Activated T-helper 1 cell treated with anti-CD3 and anti-CD28 coated beads, Interleukin-2, amount 50 U/mL, for 16 hours (primary cell): ENCODE data around the gene DPYSL4.

Experiments used
- DNase-seq, 2 donors: peaks; one replicate each; pipeline ENCODE4 v3.0.0-alpha.2; 2020; ENCODE audit warnings: low read depth in 1 of 2, low spot score in 1 of 2

Gene DPYSL4

GRCh38 chr10:132193907-132194552 is 7.3 kb downstream of the DPYSL4 start:
- DNase-seq, result no peak

- DNase-seq, result no peak
These were observed 8.0 kb downstream of the DPYSL4 start for GRCh38 chr10:132194726-132195125.

GRCh38 chr10:132195366-132196075 is 8.8 kb downstream of the DPYSL4 start:
- no peak for DNase-seq

GRCh38 chr10:132196178-132197113 is 9.7 kb downstream of the DPYSL4 start:
- no peak for DNase-seq

GRCh38 chr10:132197271-132198067 is 10.7 kb downstream of the DPYSL4 start:
- DNase-seq, result no peak

- no peak for DNase-seq
These were observed 11.3 kb downstream of the DPYSL4 start for GRCh38 chr10:132198068-132198370.

- no peak for DNase-seq
These were observed 11.8 kb downstream of the DPYSL4 start for GRCh38 chr10:132198381-132199181.

GRCh38 chr10:132199268-132199853 is 12.6 kb downstream of the DPYSL4 start:
- DNase-seq, result no peak

GRCh38 chr10:132199854-132200311 is 13.1 kb downstream of the DPYSL4 start:
- no peak for DNase-seq

GRCh38 chr10:132200344-132201110 is 13.8 kb downstream of the DPYSL4 start:
- no peak for DNase-seq

GRCh38 chr10:132201111-132201969 is 14.6 kb downstream of the DPYSL4 start:
- no peak for DNase-seq

- no peak for DNase-seq
These were observed 15.6 kb downstream of the DPYSL4 start for GRCh38 chr10:132202070-132202970.

- DNase-seq, result no peak
These were observed 16.7 kb downstream of the DPYSL4 start for GRCh38 chr10:132203256-132204077.

GRCh38 chr10:132204078-132204780 is 17.5 kb downstream of the DPYSL4 start:
- no peak for DNase-seq

GRCh38 chr10:132204781-132205473 is 18.2 kb downstream of the DPYSL4 start:
- no peak for DNase-seq
